Fibroblast of pulmonary artery (primary cell): ENCODE results near the gene ANKUB1.

Experiments used
- DNase-seq: peaks from one replicate; pipeline ENCODE4 v3.0.0-alpha.2; 2010; ENCODE audit warnings: low read depth
- H3K4me3 ChIP-seq: replicated peaks from 2 replicates; pipeline ENCODE4 v1.5.1; 2011; ENCODE audit warnings: low read depth, mild to moderate bottlenecking, control low read depth, low read length, moderate library complexity
- TF ChIP-seq, protein P1 (sequence below): IDR thresholded peaks from 2 replicates; pipeline ENCODE4 v1.5.1; 2011; ENCODE audit warnings: mild to moderate bottlenecking, control low read depth, low read length, inconsistent platforms; ENCODE audit errors: missing control alignments

The ANKUB1 gene

DNA sequence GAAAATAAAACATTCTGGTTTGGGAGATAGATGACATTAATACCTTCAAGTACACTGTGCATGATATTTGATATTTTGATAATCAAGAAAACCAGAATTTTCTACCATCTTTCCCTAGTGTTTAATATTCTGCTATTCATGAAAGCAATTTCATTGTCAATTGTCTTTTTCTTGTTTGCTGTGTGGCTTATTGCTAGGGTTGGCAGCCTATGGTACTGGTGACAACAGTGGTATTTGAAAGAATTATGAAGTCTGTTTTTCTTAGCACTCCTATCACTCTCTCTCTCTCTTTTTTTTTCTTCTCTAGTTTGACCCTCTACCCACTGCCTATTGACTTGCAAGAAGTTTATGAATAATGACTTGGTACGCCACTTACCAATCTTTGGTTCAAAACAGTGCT, 36.0 kb upstream of the ANKUB1 start:
- no peak overlapping the region for H3K4me3 ChIP-seq
- DNase-seq: no peak
- TF ChIP-seq, protein P1, sequence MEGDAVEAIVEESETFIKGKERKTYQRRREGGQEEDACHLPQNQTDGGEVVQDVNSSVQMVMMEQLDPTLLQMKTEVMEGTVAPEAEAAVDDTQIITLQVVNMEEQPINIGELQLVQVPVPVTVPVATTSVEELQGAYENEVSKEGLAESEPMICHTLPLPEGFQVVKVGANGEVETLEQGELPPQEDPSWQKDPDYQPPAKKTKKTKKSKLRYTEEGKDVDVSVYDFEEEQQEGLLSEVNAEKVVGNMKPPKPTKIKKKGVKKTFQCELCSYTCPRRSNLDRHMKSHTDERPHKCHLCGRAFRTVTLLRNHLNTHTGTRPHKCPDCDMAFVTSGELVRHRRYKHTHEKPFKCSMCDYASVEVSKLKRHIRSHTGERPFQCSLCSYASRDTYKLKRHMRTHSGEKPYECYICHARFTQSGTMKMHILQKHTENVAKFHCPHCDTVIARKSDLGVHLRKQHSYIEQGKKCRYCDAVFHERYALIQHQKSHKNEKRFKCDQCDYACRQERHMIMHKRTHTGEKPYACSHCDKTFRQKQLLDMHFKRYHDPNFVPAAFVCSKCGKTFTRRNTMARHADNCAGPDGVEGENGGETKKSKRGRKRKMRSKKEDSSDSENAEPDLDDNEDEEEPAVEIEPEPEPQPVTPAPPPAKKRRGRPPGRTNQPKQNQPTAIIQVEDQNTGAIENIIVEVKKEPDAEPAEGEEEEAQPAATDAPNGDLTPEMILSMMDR: no peak

DNA sequence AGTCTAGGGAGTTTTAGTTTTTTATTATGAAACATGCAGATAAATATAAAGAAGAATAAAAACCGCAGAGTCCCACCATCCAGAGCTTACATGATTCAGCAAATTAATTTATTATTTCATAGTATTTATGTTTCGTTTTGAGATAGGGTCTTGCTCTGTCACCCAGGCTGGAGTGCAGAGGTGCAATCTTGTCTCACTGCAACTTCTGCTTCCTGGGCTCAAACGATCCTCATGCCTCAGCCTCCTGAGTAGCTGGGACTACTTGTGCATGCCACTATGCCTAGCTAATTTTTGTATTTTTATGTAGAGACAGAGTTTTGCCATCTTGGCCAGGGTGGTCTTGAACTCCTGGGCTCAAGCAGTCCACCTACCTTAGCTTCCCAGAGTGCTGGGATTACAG, 34.3 kb upstream of the ANKUB1 start:
- H3K4me3 ChIP-seq: no peak overlapping the region
- DNase-seq: no peak
- TF ChIP-seq, protein P1: no peak

DNA sequence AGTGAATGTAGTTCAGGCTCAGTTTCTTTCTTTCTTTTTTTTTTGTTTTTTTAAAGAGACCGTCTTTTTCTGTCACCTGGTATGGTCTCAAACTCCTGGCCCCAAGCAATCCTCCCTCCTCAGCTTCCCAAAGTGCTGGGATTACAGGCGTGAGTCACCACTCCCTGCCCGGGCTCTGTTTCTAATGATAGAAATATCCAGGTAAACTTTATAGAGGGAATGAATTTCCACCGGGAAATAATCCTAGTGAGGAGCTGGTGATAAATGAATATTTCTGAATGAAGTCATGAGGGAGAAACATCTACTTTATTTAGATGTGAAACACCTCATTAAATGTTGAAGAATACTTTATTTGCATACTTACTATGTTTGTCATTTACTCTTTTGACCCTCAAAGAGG, 27.8 kb upstream of the ANKUB1 start:
- DNase-seq: no peak
- no peak overlapping the region for H3K4me3 ChIP-seq
- TF ChIP-seq, protein P1: no peak

DNA sequence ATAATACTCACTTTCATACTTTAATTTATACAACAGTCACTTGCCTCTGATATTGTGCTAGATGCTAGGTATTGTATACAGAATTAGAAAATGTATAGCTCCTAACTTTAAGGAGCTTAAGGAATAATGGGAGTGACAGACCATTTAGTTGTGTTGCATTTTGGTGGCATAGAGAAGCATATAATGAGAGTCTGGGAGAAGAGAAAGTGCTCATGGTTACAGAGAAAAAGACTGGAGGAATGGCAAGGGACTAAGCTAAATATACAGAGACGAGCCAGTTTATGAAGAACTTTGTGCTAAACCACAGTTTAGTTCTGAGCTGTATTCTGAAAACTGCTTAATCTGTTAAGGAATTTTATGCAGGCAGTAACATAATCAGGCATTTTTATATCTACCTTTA, 27.1 kb upstream of the ANKUB1 start:
- no peak overlapping the region for H3K4me3 ChIP-seq
- DNase-seq: no peak
- TF ChIP-seq, protein P1: no peak

DNA sequence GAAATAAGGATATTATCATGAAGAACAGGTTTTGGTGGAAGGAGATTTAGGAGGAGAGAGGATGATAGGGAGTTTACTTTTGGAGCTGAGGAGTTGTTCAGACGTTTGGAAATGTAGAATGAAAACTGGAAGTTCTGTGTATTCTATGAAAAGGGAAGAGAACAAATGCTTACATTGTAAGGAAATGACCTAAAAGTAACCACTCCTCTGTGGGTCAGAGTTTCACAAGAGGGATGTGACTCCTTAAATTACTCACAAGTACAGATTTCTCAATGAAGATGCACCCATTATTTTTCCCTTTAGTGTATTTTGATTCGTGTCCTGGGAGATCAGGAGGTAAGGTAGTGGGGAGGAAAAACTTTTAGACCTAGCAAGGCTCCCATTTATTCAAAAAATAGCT, 24.6 kb upstream of the ANKUB1 start:
- peak; percentile 88 for DNase-seq
- H3K4me3 ChIP-seq: no peak overlapping the region
- TF ChIP-seq, protein P1: no peak

DNA sequence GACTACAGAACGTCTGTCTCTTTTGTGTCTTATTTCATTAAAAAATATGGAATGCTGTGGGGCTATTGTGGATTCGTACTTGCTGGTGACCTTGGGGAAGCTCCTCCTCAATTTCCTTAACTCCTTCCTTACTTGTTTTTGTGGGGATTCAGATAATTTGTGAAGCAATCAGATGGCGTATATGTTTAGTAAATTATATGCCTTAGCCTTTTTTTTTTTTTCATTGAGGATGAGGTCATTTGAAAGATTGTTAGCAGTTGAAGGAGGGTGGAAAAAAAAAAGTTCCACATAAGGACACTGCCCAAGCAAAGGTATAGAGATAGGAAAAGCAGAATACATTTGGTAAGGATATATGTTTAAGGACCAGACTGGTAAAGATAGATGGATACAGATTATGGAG, 24.0 kb upstream of the ANKUB1 start:
- no peak overlapping the region for H3K4me3 ChIP-seq
- TF ChIP-seq, protein P1: no peak
- no peak for DNase-seq

DNA sequence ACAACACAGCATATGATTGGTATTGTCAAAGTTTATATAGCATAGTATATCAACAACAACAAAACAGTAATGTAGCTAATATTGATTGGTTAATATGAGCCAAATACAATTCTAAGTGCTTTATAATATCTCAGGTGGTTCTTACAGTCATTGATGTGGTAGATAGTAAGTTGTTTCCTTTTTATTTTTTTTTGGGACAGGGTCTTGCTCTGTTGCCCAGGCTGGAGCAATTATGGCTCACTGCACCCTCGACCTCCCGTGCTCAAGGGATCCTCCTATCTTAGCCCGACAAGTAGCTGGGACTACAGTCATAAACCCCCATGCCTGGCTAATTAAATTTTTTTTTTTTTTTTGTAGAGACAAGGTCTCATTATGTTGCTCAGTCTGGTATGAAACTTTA, 23.4 kb upstream of the ANKUB1 start:
- TF ChIP-seq, protein P1: no peak
- no peak for DNase-seq
- no peak overlapping the region for H3K4me3 ChIP-seq
